OCI-LY7 (cell line): ENCODE measurements around the gene HTR3A. TPM values are rescaled to one million over a fixed set of nuclear protein-coding genes. Genes with fewer than 3 reads are reported as not detected.

ENCODE experiments used
- BruUV-seq: library from RNA; stranded (reverse); fragments of 400-500 nt; replicated peaks from 2 replicates; lab custom pipeline; 2021; lab: Mats Ljungman, UMichigan
- CTCF ChIA-PET: fragments of 300-600 bp; sonication (Branson Sonifier 250); formaldehyde crosslinking; loops from one replicate; lab custom pipeline; 2022; ENCODE audit warnings: antibody characterized with exemption; ENCODE audit not compliant: unreplicated experiment; lab: Charles Lee
- POLR2A ChIA-PET: fragments of 300-600 bp; sonication (Branson Sonifier 250); formaldehyde crosslinking; loops from one replicate; lab custom pipeline; 2022; ENCODE audit warnings: antibody characterized with exemption; lab: Charles Lee
- DNase-seq: peaks from one replicate; pipeline ENCODE4 v3.0.0-alpha.2; 2015; ENCODE audit warnings: low spot score
- H2AFZ ChIP-seq: fragments of 200-600 bp; sonication (generic), shearing (Covaris generic); 2 replicates; pipeline ENCODE4 v1.6.1; 2014; ENCODE audit warnings: mild to moderate bottlenecking, antibody characterized with exemption, low read length, moderate library complexity
- H3K27ac ChIP-seq: fragments of 200-600 bp; sonication (generic); 2 replicates; pipeline ENCODE4 v1.5.1; 2014; ENCODE audit warnings: mixed run types, low read depth, mild to moderate bottlenecking, moderate library complexity, low read length, inconsistent platforms; ENCODE audit not compliant: poor library complexity, severe bottlenecking
- H3K36me3 ChIP-seq: fragments of 200-600 bp; sonication (generic); 2 replicates; pipeline ENCODE4 v1.6.1; 2014; ENCODE audit warnings: mild to moderate bottlenecking, antibody characterized with exemption, low read length, moderate library complexity, mixed read lengths; ENCODE audit not compliant: insufficient read depth
- H3K4me1 ChIP-seq: fragments of 200-600 bp; sonication (generic); 2 replicates; pipeline ENCODE4 v1.5.1; 2014; ENCODE audit warnings: mild to moderate bottlenecking, low read length; ENCODE audit not compliant: insufficient read depth, poor library complexity, severe bottlenecking
- H3K4me2 ChIP-seq: fragments of 200-600 bp; sonication (generic); 2 replicates; pipeline ENCODE4 v1.6.1; 2014; ENCODE audit warnings: mild to moderate bottlenecking, low read length
- H3K4me3 ChIP-seq: fragments of 200-600 bp; sonication (generic); 2 replicates; pipeline ENCODE4 v1.5.1; 2014; ENCODE audit warnings: mild to moderate bottlenecking, low read depth, low read length; ENCODE audit not compliant: poor library complexity, severe bottlenecking
- H3K79me2 ChIP-seq: fragments of 200-600 bp; sonication (generic); 2 replicates; pipeline ENCODE4 v1.6.1; 2016; ENCODE audit warnings: low read depth, mild to moderate bottlenecking, low read length, moderate library complexity, mixed read lengths; ENCODE audit not compliant: insufficient read depth
- H3K9me2 ChIP-seq: fragments of 200-600 bp; sonication (generic); 2 replicates; pipeline ENCODE4 v1.6.1; 2016; ENCODE audit warnings: mild to moderate bottlenecking, low read length, mixed read lengths; ENCODE audit not compliant: insufficient read depth
- H3K9me3 ChIP-seq: fragments of 200-600 bp; sonication (generic); 2 replicates; pipeline ENCODE4 v1.6.1; 2014; ENCODE audit warnings: mild to moderate bottlenecking, mixed run types, low read length, mixed read lengths
- H4K20me1 ChIP-seq: fragments of 200-600 bp; sonication (generic); 2 replicates; pipeline ENCODE4 v1.6.1; 2014; ENCODE audit warnings: mild to moderate bottlenecking, antibody characterized with exemption, low read length, moderate library complexity, mixed read lengths; ENCODE audit not compliant: insufficient read depth
- CTCF ChIP-seq: fragments of 200-600 bp; sonication (generic); conservative IDR thresholded peaks from 2 replicates; pipeline ENCODE4 v1.5.1; 2014; ENCODE audit warnings: mild to moderate bottlenecking, antibody characterized with exemption, low read length, moderate library complexity, mixed read lengths
- EZH2phosphoT487 ChIP-seq: fragments of 200-600 bp; sonication (generic); IDR thresholded peaks from 2 replicates; pipeline ENCODE4 v1.6.1; 2018; ENCODE audit warnings: low read depth, borderline replicate concordance, mild to moderate bottlenecking, mixed run types, antibody characterized with exemption, low read length, moderate library complexity, mixed read lengths
- intact Hi-C: fragments of 100-400 bp; cut with micrococcal nuclease; formaldehyde crosslinking; loops from one replicate; pipeline ENCODE4 v1.10.0; 2022; ENCODE audit not compliant: unreplicated experiment
- total RNA-seq, 2 experiments: library from RNA; depleted of rRNA in 1 of 2; stranded (reverse); fragments of >200 nt in 1 of 2; shearing (Covaris generic) in 1 of 2; gene quantifications; 2 replicates each; pipeline ENCODE4 v1.2.3, GENCODE V29; 2014 to 2022

HTR3A gene
- total RNA-seq, 2 experiments from 2014 or later: not detected

- H3K27ac ChIP-seq: no peak overlapping the region
- no peak overlapping the region for H3K4me2 ChIP-seq
- TF ChIP-seq CTCF (no peak), EZH2phosphoT487 (no peak)
- H3K4me3 ChIP-seq: no peak overlapping the region
- no TSS peak for BruUV-seq
- H4K20me1 ChIP-seq: no peaks in the 10 kb centered on the region
- DNase-seq: no peak
- H3K9me2 ChIP-seq: no peaks in the 10 kb centered on the region
- intact Hi-C loops: no loop called here
- CTCF ChIA-PET: interaction anchor here (0.6 kb wide), 1 partner anchor 24 kb away, joined by 11 read pairs; no protein-coding TSS in a partner anchor
- POLR2A ChIA-PET: interaction anchor here (0.7 to 1.0 kb wide), 3 partner anchors 13 to 385 kb away, joined by 3 to 4 read pairs (median 3); no protein-coding TSS in a partner anchor
- H3K79me2 ChIP-seq: no peaks in the 10 kb centered on the region
- no peaks in the 10 kb centered on the region for H3K4me1 ChIP-seq
- no peaks in the 10 kb centered on the region for H3K9me3 ChIP-seq
- H3K36me3 ChIP-seq: no peaks in the 10 kb centered on the region
- H2AFZ ChIP-seq: no peak overlapping the region
These were observed 42.1 kb downstream of the HTR3A start for GRCh38 chr11:114016986-114017385.

GRCh38 chr11:114017723-114018122 is 42.8 kb downstream of the HTR3A start:
- H3K4me1 ChIP-seq: no peaks in the 10 kb centered on the region
- BruUV-seq: no TSS peak

More at GRCh38 chr11:114017723-114018122, 42.8 kb downstream of the HTR3A start:
- Histone ChIP-seq H3K79me2 (no peaks in the 10 kb centered on the region), H3K4me2 (no peak overlapping the region), H3K36me3 (no peaks in the 10 kb centered on the region), H2AFZ (no peak overlapping the region), H3K4me3 (no peak overlapping the region), H4K20me1 (no peaks in the 10 kb centered on the region), H3K9me3 (no peaks in the 10 kb centered on the region), H3K9me2 (no peaks in the 10 kb centered on the region), H3K27ac (no peak overlapping the region)
- ChIA-PET POLR2A (interaction anchor here (0.9 kb wide), 1 partner anchor 215 kb away, joined by 4 read pairs; no protein-coding TSS in a partner anchor), CTCF (no interaction called here)
- TF ChIP-seq CTCF (no peak), EZH2phosphoT487 (no peak)
- DNase-seq: no peak
- intact Hi-C loops: no loop called here
